DMS 273 treated with DMSO at 0.1 percent for 48 hours (cell line): ENCODE results near the gene MPI.
A peak's percentile ranks its signal among the peaks of the same experiment; 100 is the strongest.

ENCODE experiments used
- DNase-seq: peaks from one replicate; lab custom pipeline; 2025; lab: John Stamatoyannopoulos, UW

The MPI gene

GRCh38 chr15:74937590-74938371, 47.9 kb downstream of the MPI start, which contains the start of gene COX5A:
Gene COX5A, minus strand, starts transcription at chr15:74938073. Its CDS starts 59 bp downstream, at chr15:74938014.
- peak; percentile 82 for DNase-seq

- DNase-seq: no peak
Measured at GRCh38 chr15:74950078-74950908, 60.5 kb downstream of the MPI start.

- no peak for DNase-seq
Measured at GRCh38 chr15:74951006-74951405, 61.2 kb downstream of the MPI start.
